Fibroblast of skin of scalp (primary cell): ENCODE measurements around the gene RAB25.
"Not testable (repeated sequence)": the region's sequence is repeated elsewhere in the genome, so short reads cannot be mapped to it uniquely, and the experiment has no call there.

Experiments
- DNase-seq: peaks from one replicate; pipeline ENCODE4 v3.0.0-alpha.2; 2013

The RAB25 gene

GRCh38 chr1:156102633-156103511, 41.9 kb downstream of the RAB25 start:
- peak; percentile 81 for DNase-seq

DNA sequence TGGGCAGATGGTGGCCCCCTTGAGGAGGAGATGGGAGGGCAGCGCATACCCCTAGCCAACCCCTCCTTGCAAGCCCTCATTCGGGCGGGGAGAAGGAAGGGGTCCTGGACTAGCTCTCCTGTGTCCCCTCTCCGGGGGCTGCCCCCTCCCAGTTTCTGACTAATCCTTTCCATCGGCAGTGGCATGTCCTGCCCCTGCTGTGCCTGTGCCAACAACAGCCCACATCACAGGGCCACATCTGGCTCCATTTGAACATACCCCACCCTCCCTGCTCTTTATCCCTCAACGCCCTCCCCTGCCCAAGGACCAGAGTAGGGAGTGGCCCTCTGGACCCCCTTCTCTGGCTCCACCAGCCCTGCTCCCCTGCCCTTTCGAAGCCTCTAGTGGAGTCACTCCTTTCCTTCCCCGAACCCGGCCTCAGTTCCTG, 42.6 kb downstream of the RAB25 start:
- DNase-seq, result peak; percentile 89

GRCh38 chr1:156104065-156104810, 43.3 kb downstream of the RAB25 start:
- DNase-seq, result peak; percentile 90

- peak; percentile 86 for DNase-seq
Measured at GRCh38 chr1:156104861-156105832, 44.2 kb downstream of the RAB25 start.

DNA sequence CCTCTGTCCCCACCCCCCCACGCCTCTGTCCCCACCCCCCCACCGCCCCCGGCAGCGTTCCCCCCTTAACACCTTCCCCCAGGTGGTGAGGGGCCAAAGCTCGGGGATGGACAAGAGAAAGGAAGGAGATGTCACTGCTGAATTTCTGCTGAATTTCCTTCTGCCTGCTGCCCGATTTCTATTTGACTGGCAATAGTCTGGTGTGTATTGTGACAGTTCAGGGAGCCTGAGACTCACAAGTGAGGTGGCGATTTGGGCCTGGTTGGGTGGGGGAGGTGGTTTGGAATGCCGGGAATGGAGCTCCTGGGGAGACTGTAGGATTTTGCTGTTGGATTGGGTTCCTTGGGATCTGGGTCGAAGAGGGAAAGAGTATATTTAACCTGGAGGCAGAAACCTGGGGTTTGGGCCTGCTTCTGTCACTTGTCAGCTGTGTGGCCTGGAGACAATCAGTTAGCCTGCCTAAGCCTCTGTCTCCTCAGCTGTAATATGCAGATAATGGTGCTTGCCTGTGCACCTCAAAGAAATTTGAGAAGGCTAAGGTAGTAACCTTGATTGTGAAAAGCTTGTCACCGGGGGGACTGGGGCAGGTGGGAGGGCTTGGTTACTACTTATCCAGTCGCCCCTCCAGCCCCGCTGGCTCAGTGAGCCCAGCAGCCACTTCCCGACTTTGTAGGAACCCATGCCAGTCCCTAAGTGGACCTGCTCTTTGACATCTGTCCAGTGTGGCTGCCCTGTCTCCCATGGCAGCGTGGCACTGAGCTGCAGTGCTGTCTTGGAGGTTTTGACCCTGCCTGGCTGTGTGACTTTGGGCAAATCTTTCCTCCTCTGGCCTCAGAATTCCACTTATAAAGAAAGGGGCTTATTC, 45.9 kb downstream of the RAB25 start:
- peak; percentile 83 for DNase-seq

DNA sequence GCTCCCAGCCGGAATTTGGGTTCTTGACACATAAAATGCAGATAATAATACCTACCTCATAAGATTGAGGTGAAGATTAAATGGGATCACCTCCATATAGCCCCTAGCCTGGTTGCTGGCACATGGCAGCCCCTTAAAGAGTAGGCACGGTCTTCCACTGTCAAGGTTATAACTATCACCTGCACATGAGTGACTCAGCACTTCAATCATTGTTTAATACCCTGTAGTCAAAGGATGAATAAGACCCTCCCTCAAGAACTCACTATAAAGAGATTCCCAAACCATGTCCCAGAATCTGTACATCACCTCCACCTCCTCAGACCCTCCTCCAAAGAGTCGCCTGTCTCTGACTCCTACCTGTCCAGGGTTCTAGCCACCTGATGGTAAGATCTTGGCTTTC, 47.1 kb downstream of the RAB25 start:
- no peak for DNase-seq

DNA sequence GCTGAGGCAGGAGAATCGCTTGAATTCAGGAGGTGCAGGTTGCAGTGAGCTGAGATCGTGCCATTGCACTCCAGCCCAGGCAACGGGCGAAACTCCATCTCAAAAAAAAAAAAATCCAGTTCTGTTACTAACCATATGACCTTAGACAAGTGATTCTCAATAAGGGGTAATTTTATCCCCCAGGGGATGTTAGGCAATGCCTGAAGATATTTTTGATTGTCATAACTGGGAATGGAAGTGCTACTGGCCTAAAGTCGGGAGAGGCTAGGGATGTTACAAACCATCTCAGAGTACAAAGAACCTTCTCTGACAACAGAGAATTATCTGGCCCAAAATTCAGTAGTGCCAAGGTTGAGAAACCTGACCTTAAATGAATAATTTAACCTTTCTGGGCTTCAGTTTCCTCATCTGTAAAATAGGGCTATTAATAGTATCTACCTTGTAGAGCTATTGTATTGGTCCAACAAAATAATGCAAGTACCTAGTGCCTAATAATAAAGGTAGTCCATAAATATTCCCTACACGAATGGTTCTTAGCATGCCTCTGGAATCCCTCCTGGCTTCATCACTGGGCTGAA, 47.8 kb downstream of the RAB25 start:
- DNase-seq, result no peak

DNA sequence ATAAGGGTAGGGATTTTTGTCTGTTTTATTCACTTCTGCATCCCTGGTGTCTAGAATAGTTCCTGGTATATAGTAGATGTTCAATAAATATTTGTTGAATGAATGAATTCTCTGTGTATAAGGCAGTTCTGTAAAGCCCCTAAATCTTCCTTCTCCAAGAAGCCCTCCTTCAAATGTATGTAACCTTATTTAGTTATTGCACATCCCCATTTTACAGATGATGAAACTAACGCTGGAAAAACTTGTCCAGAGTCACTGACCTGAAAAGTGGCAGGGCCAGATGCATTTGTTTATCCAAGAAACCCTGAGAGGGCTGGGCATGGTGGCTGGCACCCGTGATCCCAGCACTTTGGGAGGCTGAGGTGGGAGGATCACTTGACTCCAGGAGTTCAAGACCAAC, 49.3 kb downstream of the RAB25 start:
- DNase-seq, result no peak

DNA sequence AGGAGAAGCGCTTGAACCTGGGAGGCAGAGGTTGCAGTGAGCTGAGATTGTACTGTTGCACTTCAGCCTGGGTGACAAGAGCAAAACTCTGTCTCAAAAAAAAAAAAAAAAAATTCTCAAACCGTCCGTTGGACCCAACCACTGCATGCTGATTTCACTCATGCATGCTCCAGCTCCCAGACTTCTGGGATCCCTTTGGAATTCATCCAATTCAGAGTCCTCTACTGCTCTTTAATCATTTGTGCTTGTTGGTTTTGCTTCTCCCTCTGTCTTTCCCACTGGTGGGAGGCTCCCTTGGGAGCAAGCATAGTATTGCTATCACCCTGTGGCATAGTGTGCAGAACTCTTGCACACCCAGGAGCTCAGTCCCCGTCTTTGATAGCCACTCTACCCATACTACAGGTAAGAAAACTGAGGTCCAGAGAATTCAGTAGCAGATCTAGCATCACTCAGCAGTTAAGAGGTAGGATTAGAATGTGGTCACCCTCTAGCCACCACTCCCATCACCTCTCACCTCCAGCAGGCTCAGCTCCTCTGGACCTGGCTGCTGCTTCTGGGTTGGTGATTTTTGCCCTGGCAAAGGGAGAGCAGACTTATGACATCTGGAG, 50.5 kb downstream of the RAB25 start:
- DNase-seq, result peak; percentile 50

GRCh38 chr1:156112276-156113137, 51.5 kb downstream of the RAB25 start:
- no peak for DNase-seq

GRCh38 chr1:156113282-156113950, 52.5 kb downstream of the RAB25 start:
- DNase-seq, result peak; percentile 77

DNA sequence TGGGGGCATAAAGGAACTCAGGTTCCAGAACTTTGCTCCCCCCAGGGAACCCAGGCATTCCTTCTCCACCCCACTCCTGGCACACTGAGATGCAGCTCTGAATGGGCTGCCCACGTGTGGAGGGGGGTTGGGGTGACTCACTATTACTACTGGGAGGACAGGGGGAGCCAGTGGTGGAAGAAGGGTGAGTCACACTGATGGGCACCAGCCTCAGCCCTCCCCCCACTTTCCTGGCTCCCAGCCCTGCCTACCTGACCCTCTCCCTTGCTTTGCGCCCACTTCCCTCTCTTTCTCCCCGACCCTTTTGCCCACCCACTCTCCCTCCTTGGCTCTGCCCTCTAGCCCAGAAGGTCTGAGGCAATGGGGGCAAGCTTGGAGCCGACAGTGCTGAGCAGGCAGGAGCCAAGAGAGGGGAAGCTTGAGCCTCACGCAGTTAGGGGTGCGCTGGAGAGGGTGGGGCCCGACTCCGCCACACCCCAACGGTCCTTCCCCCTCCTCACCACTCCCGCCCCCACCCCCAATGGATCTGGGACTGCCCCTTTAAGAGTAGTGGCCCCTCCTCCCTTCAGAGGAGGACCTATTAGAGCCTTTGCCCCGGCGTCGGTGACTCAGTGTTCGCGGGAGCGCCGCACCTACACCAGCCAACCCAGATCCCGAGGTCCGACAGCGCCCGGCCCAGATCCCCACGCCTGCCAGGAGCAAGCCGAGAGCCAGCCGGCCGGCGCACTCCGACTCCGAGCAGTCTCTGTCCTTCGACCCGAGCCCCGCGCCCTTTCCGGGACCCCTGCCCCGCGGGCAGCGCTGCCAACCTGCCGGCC, 53.4 kb downstream of the RAB25 start, which contains the start of gene LMNA:
LMNA (plus strand) TSS at position 611 of the 818 bp plus-strand sequence. CDS start 208 bp downstream, outside the sequence.
- DNase-seq, result peak; percentile 98

GRCh38 chr1:156114919-156115513, 54.1 kb downstream of the RAB25 start:
- no peak for DNase-seq

DNA sequence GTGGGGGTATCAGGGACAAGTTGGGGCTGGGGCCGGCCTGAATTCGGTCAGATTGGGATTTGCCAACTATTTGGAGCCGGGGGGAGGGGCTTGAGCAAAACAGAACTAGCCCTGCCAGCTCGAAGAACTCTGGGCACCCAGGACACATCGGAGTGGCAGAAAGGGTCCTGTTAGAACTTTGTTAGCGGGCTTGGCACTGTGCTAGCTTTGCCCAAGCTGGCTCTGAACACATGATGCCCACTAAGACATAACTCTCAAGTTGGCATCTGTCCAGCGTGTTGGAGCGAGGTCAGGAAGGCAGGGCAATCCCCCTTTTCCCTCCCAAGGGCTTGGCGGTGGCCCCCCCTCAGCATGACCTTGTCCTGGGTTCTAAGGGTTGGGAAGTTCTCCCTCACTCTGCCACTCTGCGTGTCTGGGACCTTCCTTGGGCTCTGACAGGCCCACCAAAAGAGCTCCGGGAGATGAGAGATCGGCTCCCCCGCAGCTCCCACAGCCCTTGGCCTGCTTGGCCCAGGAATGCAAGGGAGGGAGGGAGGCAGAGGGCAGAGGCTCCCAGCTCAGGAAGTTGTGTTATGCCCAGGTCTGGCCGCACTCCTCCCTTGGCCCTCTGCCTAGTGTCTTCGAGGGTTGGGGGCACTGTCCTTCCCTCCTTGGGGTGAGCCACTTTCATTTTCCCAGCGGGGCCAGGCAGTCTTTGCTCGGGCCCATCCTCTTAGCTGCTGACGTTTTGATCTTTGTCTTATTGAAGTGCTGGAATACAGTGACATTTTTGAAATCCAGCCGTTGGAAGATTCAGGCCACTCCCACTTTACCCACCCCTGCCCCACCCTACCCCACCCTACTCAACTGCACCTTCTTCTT, 54.8 kb downstream of the RAB25 start:
- DNase-seq, result peak; percentile 65

GRCh38 chr1:156116731-156117130, 55.8 kb downstream of the RAB25 start:
- not testable (repeated sequence) for DNase-seq

- no peak for DNase-seq
Measured at GRCh38 chr1:156117414-156118176, 56.6 kb downstream of the RAB25 start.
